Muscle of leg (tissue), 16 donors: Measurements from ENCODE around the gene ATAD2B. TPM values are rescaled to one million over a fixed set of nuclear protein-coding genes. Genes with fewer than 3 reads are reported as not detected.
"Not testable (repeated sequence)": the region's sequence is repeated elsewhere in the genome, so short reads cannot be mapped to it uniquely, and the experiment has no call there.

ENCODE experiments used
- DNase-seq: peaks from one replicate; pipeline ENCODE4 v3.0.0; 2013
- H3K27ac ChIP-seq: one replicate; pipeline ENCODE4 v1.5.1; 2013; ENCODE audit warnings: mild to moderate bottlenecking, low read length, control low read depth
- H3K27me3 ChIP-seq: one replicate; pipeline ENCODE4 v1.6.1; 2013; ENCODE audit warnings: low read length; ENCODE audit not compliant: control insufficient read depth, insufficient read depth
- H3K36me3 ChIP-seq: one replicate; pipeline ENCODE4 v1.6.1; 2013; ENCODE audit warnings: low read length; ENCODE audit not compliant: control insufficient read depth, insufficient read depth
- H3K4me1 ChIP-seq: one replicate; pipeline ENCODE4 v1.6.1; 2013; ENCODE audit warnings: low read length; ENCODE audit not compliant: control insufficient read depth, insufficient read depth
- H3K4me3 ChIP-seq: one replicate; pipeline ENCODE4 v1.5.1; 2013; ENCODE audit warnings: low read length, control low read depth
- H3K9me3 ChIP-seq: replicated peaks from 2 replicates; pipeline ENCODE4 v1.6.1; 2013; ENCODE audit warnings: low read depth, low read length; ENCODE audit not compliant: control insufficient read depth
- WGBS: methylation state at CpG from one replicate; pipeline ENCODE4 v1.1.5; 2013; ENCODE audit warnings: missing lambda C conversion rate; ENCODE audit not compliant: insufficient coverage; 5-methylcytosine and 5-hydroxymethylcytosine counted together
- long read RNA-seq, 11 donors: transcript quantifications; one replicate each; lab custom pipeline, GENCODE V29; 2026
- polyA plus RNA-seq, 8 donors: library from polyadenylated mRNA; unstranded; fragments of 120-200 nt; gene quantifications; one replicate each; pipeline versions ENCODE4 v1.2.1 to v1.2.3, GENCODE V29; 2013; ENCODE audit warnings: inconsistent platforms in 1 of 8, low replicate concordance in 1 of 8; ENCODE audit not compliant: insufficient read length in 8 of 8, insufficient read depth in 1 of 8
- total RNA-seq: library from RNA; stranded (reverse); fragments of 120-200 nt; gene quantifications from one replicate; pipeline ENCODE4 v1.2.4, GENCODE V29; 2013

ATAD2B gene
- total RNA-seq (17.6 TPM), polyA plus RNA-seq (10 to 100 TPM; 10.2 to 14.5 (median 11.5) TPM)
- long read RNA-seq, donor 1, result 0 reads
- long read RNA-seq, donor 2, result 0 reads
- long read RNA-seq, donor 3, full-length matches to known transcripts, result 1 of 1 reads
- long read RNA-seq, donor 3, partial matches to known transcripts, result 0 of 1 reads
- long read RNA-seq, donor 3, other reads (novel, unspliced or antisense), result 0 of 1 reads
- long read RNA-seq, donor 4, result 0 reads
- long read RNA-seq, donor 5, partial matches to known transcripts, result 13 of 32 reads
- long read RNA-seq, donor 5, other reads (novel, unspliced or antisense), result 19 of 32 reads
- long read RNA-seq, donor 6, full-length matches to known transcripts, result 1 of 1 reads
- long read RNA-seq, donor 6, partial matches to known transcripts, result 0 of 1 reads
- long read RNA-seq, donor 6, other reads (novel, unspliced or antisense), result 0 of 1 reads
- long read RNA-seq, donor 7, result 0 reads
- long read RNA-seq, donor 8, result 0 reads
- long read RNA-seq, donor 9, partial matches to known transcripts, result 15 of 15 reads
- long read RNA-seq, donor 9, other reads (novel, unspliced or antisense), result 0 of 15 reads
- long read RNA-seq, donor 10, partial matches to known transcripts, result 54 of 66 reads
- long read RNA-seq, donor 10, other reads (novel, unspliced or antisense), result 12 of 66 reads
- long read RNA-seq, donor 11, result 0 reads

GRCh38 chr2:23926750-23927571 lies at the start of gene ATAD2B:
ATAD2B (minus strand) TSS chr2:23927123; CDS start chr2:23926770, 353 bp downstream.
- peaks cover 7% of the 10 kb centered on the region for H3K4me1 ChIP-seq
- H3K9me3 ChIP-seq, result no peaks in the 10 kb centered on the region
- no peaks in the 10 kb centered on the region for H3K27me3 ChIP-seq
- peaks cover 10% of the 10 kb centered on the region for H3K36me3 ChIP-seq
- peak; percentile 99 for DNase-seq
- WGBS, result under 1% methylated on average over 88 of the region's 88 CpGs
- H3K27ac ChIP-seq, result peak within 1 kb of the TSS; percentile 100
- peak within 1 kb of the TSS; percentile 94 for H3K4me3 ChIP-seq

GRCh38 chr2:23967846-23968245 lies 40.9 kb upstream of the ATAD2B start:
- H3K36me3 ChIP-seq, result peaks cover 18% of the 10 kb centered on the region
- H3K4me1 ChIP-seq, result no peaks in the 10 kb centered on the region
- H3K27me3 ChIP-seq, result no peaks in the 10 kb centered on the region
- no peak overlapping the region for H3K27ac ChIP-seq
- 90% methylated on average over 2 of the region's 4 CpGs for WGBS
- DNase-seq, result no peak
- H3K9me3 ChIP-seq, result no peaks in the 10 kb centered on the region
- no peak overlapping the region for H3K4me3 ChIP-seq

- Histone ChIP-seq H3K36me3 (peaks cover 4% of the 10 kb centered on the region), H3K27ac (no peak overlapping the region), H3K4me3 (no peak overlapping the region), H3K9me3 (no peaks in the 10 kb centered on the region), H3K4me1 (no peaks in the 10 kb centered on the region), H3K27me3 (no peaks in the 10 kb centered on the region)
- 93% methylated on average over 2 of the region's 6 CpGs for WGBS
- DNase-seq, result no peak
These were observed 27.5 kb upstream of the ATAD2B start for GRCh38 chr2:23954325-23955014.

GRCh38 chr2:23953625-23954024 lies 26.7 kb upstream of the ATAD2B start:
- Histone ChIP-seq H3K4me1 (no peaks in the 10 kb centered on the region), H3K9me3 (no peaks in the 10 kb centered on the region), H3K4me3 (no peak overlapping the region), H3K27ac (no peak overlapping the region), H3K27me3 (no peaks in the 10 kb centered on the region), H3K36me3 (peaks cover 1% of the 10 kb centered on the region)
- DNase-seq, result no peak

GRCh38 chr2:23952558-23952957 lies 25.6 kb upstream of the ATAD2B start:
- H3K9me3 ChIP-seq, H3K27ac ChIP-seq, DNase-seq, H3K36me3 ChIP-seq, H3K4me1 ChIP-seq, H3K4me3 ChIP-seq, H3K27me3 ChIP-seq: not testable (repeated sequence)
- 100% methylated on average over 3 of the region's 3 CpGs for WGBS

GRCh38 chr2:23947350-23947749 lies 20.4 kb upstream of the ATAD2B start:
- Histone ChIP-seq H3K27ac (no peak overlapping the region), H3K9me3 (no peaks in the 10 kb centered on the region), H3K36me3 (peaks cover 3% of the 10 kb centered on the region), H3K27me3 (no peaks in the 10 kb centered on the region), H3K4me1 (peaks cover 3% of the 10 kb centered on the region), H3K4me3 (no peak overlapping the region)
- no CpG with 5 or more reads among the region's 2 CpGs for WGBS
- DNase-seq, result no peak

- Histone ChIP-seq H3K36me3 (peaks cover 3% of the 10 kb centered on the region), H3K9me3 (no peaks in the 10 kb centered on the region), H3K4me3 (no peak overlapping the region), H3K4me1 (peaks cover 10% of the 10 kb centered on the region), H3K27me3 (no peaks in the 10 kb centered on the region), H3K27ac (no peak overlapping the region)
- no peak for DNase-seq
These were observed 18.1 kb upstream of the ATAD2B start for GRCh38 chr2:23944976-23945375.

- Histone ChIP-seq H3K9me3 (no peaks in the 10 kb centered on the region), H3K36me3 (peaks cover 3% of the 10 kb centered on the region), H3K27ac (no peak overlapping the region), H3K27me3 (no peaks in the 10 kb centered on the region), H3K4me3 (no peak overlapping the region), H3K4me1 (peaks cover 11% of the 10 kb centered on the region)
- DNase-seq, result no peak
- no CpG with 5 or more reads among the region's 1 CpG for WGBS
These were observed 17.6 kb upstream of the ATAD2B start for GRCh38 chr2:23944527-23944926.

GRCh38 chr2:23943666-23944065 lies 16.7 kb upstream of the ATAD2B start:
- no peak overlapping the region for H3K4me3 ChIP-seq
- no peaks in the 10 kb centered on the region for H3K27me3 ChIP-seq
- H3K9me3 ChIP-seq, result no peaks in the 10 kb centered on the region
- peaks cover 19% of the 10 kb centered on the region for H3K4me1 ChIP-seq
- DNase-seq, result no peak
- WGBS, result 96% methylated on average over 10 of the region's 11 CpGs
- no peak overlapping the region for H3K27ac ChIP-seq
- H3K36me3 ChIP-seq, result peaks cover 3% of the 10 kb centered on the region
